Activated CD4-positive, alpha-beta T cell treated with anti-CD3 and anti-CD28 coated beads for 4 hours (primary cell): ENCODE results near the gene CARD14.

Experiments used
- DNase-seq, 2 donors: peaks; one replicate each; pipeline ENCODE4 v3.0.0-alpha.2; 2020

The CARD14 gene

GRCh38 chr17:80212962-80213642 is 43.3 kb downstream of the CARD14 start:
- DNase-seq, result no peak

GRCh38 chr17:80213643-80213975 is 43.8 kb downstream of the CARD14 start:
- no peak for DNase-seq

GRCh38 chr17:80214012-80214877 is 44.4 kb downstream of the CARD14 start:
- DNase-seq, result no peak

GRCh38 chr17:80214878-80215210 is 45.0 kb downstream of the CARD14 start:
- DNase-seq, result no peak

GRCh38 chr17:80216473-80217456 is 46.9 kb downstream of the CARD14 start:
- no peak for DNase-seq

- no peak for DNase-seq
Observed at GRCh38 chr17:80217703-80218362, 48.0 kb downstream of the CARD14 start.

- DNase-seq, result no peak
Observed at GRCh38 chr17:80218391-80218790, 48.6 kb downstream of the CARD14 start.

- DNase-seq, result peak; percentile 92 to 96
Observed at GRCh38 chr17:80219013-80219762, 49.4 kb downstream of the CARD14 start.

GRCh38 chr17:80219763-80220053 is 49.9 kb downstream of the CARD14 start:
- no peak for DNase-seq

GRCh38 chr17:80220054-80220735 is 50.4 kb downstream of the CARD14 start, which contains the start of the genes SGSH and SLC26A11:
TSS of gene SGSH (minus strand) at chr17:80220333. CDS start at chr17:80220313, 20 bp downstream.
TSS of gene SLC26A11 (plus strand) at chr17:80220427. CDS start at chr17:80221561, 1,134 bp downstream.
- peak; percentile 50 to 52 for DNase-seq

GRCh38 chr17:80220736-80221215 is 50.9 kb downstream of the CARD14 start:
- no peak for DNase-seq

- DNase-seq, result no peak
Observed at GRCh38 chr17:80221351-80222105, 51.7 kb downstream of the CARD14 start.

- no peak for DNase-seq
Observed at GRCh38 chr17:80222376-80223141, 52.7 kb downstream of the CARD14 start.

GRCh38 chr17:80223142-80223815 is 53.4 kb downstream of the CARD14 start:
- DNase-seq, result no peak

GRCh38 chr17:80223838-80224497 is 54.1 kb downstream of the CARD14 start:
- no peak for DNase-seq

GRCh38 chr17:80224683-80225082 is 54.9 kb downstream of the CARD14 start:
- DNase-seq, result no peak

- no peak for DNase-seq
Observed at GRCh38 chr17:80225230-80225629, 55.4 kb downstream of the CARD14 start.

GRCh38 chr17:80227156-80227555 is 57.3 kb downstream of the CARD14 start:
- no peak for DNase-seq
